Stimulated activated CD4-positive, alpha-beta T cell treated with anti-CD3 and anti-CD28 coated beads, TNF-alpha, amount 100 ng/mL, for 4 hours (primary cell): ENCODE data around the gene TMEM184B.
A peak's percentile ranks its signal among the peaks of the same experiment; 100 is the strongest.

Source experiments
- DNase-seq, 3 experiments: peaks; one replicate each; pipeline ENCODE4 v3.0.0-alpha.2; 2020; ENCODE audit warnings: low read depth in 3 of 3

The TMEM184B gene

DNA sequence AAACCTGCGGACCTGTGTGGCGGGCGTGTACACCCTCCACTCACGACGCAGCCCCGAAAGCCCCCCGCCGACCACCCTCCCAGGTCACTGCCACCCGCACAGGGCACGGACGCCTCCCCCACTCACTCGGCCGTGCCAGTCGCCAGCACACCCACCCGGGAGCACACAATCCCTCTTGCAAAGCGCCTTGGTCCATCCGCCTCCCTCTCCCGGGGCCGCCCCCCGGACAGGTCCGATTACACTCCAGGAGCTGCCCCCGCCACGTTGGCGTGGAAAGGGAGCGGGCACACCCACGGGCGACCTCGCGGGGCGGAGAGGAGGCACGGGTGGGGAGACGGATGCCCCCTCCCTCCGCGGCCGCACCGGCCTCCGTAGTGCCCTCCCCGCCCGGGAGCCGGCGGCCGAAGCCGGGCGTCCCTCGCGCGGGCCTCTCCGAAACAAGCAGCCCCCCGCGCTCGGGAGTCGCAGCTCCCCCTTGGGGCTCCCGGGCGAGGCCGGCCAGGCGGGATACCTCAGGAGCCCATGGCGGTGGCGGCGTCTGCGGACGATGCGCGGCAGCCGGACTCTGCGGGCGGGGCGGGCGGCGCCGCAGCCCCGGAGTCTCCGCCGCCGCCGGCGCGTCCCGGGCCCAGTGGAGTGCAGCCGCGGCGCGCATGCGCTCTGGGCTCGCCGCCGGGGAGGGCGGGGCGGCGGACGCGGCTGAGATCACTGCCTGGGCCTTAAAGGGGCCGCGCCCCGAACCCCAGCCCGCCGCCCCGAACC lies at the start of gene TMEM184B:
Gene TMEM184B (minus strand): TSS at position 638 of the 762 bp plus-strand sequence. CDS start 25,049 bp downstream, outside the sequence.
- DNase-seq, result peak; percentile 66 to 73 (median 71)

DNA sequence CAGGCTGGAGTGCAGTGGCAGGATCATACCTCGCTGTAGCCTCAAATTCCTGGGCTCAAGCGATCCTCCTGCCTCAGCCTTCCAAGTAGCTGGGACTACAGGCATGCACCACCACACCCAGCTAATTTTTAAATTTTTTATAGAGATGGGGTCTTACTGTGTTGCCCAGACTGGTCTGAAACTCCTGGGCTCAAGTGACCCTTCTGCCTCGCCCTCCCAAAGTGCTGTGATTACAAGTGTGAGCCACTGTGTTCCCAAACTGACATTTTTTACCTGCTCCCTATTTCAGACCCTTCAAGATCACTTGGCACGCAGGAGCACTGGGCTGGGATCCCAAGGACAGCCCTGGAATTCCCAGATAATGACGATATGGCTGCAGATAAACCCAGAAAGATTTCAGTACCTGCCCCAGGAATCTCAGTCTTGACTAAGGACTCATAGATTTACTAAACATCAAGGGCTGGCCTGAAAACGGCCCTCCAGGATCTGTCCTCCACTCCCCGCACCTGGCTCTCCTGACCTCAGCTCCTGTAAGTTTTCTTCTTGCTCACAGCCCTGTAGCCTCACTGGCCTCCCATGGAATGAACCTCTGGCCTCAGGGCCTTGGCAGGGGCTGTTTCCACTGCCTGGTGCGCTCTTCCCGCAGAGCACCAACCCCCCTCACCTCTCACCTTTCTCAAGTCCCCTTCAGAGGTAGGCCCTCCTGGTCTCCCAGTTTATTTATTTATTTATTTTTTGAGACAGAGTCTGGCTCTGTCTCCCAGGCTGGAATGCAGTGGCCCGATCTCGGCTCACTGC lies 48.0 kb upstream of the TMEM184B start:
- DNase-seq, result no peak

DNA sequence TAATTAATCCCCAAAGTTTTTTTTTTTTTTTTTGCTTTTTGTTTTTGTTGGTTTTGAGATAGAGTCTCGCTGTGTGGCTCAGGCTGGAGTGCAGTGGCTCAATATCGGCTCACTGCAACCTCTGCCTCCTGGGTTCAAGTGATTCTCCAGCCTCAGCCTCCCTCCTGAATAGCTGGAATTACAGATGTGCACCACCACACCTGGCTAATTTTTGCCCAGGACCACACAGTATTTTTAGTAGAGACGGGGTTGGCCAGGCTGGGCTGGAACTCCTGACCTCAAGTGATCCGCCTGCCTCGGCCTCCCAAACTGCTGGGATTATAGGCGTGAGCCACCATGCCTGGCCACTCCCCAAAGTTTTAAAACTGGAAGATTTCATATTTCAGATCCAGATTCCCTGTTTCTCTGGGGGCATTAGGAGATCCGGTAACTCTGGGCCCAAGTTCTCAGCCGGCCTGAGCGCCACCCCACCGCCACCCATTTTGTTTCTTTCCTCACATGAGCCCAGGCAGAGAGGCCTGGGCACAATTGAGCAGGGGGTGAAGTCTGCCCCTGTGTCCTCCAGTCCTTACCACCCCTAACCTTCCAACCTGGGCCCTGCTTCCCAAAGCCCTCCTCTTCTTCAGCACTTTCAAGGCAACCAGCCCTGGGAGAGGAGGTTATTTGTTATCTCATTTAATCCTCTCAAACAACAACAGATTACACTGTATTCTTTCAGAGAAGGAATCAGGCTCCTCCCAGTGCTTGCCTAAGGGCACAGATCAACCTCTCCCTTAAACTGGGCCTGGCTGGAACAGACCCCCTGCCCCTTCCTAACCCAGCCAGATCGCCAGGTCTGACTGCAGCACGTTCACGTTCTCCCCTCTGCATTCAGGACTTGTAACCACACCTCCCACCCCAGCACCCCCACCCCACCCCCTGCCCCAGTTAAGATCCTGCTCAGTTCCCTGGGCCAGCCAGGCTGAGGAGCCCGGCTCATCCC lies 46.3 kb upstream of the TMEM184B start:
- DNase-seq, result no peak

- DNase-seq, result no peak
Measured at GRCh38 chr22:38317995-38318715, 45.3 kb upstream of the TMEM184B start.

DNA sequence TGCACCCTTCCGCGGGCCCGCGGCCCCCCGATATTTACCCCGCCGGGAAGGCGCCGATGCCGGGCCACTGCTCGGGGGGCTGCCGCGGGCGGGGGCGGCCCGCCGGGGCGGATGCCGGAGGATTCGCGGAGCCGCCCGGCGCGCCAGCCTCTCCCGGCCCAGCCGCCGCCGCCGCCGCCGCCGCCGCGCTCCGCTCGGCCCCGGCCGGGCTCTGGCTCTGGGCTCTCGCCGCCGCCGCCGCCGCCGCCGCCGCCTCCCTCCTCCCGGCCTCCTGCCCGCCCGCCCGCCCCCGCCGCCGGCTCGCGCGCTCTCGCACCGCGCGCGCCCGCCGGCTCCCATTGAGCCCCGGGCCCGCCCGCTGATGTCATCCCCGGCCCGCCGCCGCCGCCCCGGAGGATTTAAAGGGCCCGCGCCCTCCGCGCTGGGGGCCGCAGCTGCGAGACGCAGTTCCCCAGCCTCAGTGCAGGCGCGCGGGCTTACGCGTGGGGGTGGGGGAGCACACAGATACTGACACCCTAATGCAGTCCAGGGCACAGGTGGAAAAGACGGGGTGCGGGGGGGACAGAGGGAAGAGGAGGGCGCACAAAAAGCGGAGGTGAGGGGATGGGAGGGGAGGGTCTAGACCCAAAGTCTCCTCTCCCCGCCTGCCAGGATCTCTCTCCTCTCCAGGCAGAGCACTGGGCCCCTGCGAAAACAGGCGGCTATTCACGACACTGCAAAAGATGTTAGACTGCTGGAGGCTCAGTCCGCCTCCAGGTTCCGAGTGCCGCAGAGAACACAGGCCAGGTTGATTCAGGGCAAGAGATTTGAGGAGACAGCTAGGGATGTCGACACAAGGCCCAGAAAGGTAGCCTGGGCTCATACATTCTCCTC lies 44.5 kb upstream of the TMEM184B start, which contains the start of gene CSNK1E:
Gene CSNK1E (minus strand): TSS at position 312 of the 873 bp plus-strand sequence. CDS start 3,276 bp downstream, outside the sequence.
- peak; percentile 53 to 55 (median 53) for DNase-seq

- DNase-seq, result peak; percentile 13 to 41 (median 33)
Measured at GRCh38 chr22:38316364-38317121, 43.7 kb upstream of the TMEM184B start.

- no peak for DNase-seq
Measured at GRCh38 chr22:38315823-38316363, 43.1 kb upstream of the TMEM184B start.

DNA sequence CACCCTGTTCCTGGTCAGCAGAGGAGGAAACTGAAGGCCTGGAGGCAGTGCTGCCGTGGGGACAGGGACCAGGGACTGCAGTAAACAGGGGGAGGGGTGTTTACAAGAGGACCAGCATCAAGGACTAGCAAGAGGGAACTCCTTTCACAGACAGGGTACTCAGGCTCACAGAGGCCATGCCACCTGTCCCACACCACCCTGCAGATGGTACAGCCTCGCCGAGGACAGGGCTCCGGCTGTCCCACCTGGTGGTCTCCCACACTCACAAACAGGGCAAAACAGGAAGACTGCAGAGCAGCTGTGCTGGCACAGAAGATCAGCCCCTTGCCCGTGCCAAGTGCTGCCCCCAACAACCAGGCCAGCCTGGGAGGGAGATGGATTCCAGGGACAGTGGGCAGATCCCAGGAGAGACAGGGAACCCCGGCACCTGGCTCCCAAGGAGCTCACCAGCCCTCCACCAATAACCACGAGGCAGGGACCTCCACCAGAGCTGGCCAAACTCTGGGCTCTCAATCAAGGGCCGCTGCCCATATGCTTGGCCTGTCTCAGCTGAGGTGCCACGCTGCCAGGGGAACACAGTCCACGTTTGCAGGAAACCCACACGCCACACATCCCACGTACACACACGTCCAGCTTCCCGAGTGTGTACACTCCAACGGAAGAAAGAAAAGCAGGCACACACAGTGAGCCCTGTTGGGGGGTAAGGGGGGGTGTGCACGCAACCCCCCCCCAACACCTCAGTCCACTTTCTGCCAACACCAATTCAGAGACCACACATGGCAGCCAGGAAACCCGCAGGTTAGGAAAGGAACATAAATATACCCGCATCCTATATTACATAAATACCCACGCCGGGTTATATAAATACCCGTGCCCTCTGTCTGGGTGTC lies 42.4 kb upstream of the TMEM184B start:
- no peak for DNase-seq

DNA sequence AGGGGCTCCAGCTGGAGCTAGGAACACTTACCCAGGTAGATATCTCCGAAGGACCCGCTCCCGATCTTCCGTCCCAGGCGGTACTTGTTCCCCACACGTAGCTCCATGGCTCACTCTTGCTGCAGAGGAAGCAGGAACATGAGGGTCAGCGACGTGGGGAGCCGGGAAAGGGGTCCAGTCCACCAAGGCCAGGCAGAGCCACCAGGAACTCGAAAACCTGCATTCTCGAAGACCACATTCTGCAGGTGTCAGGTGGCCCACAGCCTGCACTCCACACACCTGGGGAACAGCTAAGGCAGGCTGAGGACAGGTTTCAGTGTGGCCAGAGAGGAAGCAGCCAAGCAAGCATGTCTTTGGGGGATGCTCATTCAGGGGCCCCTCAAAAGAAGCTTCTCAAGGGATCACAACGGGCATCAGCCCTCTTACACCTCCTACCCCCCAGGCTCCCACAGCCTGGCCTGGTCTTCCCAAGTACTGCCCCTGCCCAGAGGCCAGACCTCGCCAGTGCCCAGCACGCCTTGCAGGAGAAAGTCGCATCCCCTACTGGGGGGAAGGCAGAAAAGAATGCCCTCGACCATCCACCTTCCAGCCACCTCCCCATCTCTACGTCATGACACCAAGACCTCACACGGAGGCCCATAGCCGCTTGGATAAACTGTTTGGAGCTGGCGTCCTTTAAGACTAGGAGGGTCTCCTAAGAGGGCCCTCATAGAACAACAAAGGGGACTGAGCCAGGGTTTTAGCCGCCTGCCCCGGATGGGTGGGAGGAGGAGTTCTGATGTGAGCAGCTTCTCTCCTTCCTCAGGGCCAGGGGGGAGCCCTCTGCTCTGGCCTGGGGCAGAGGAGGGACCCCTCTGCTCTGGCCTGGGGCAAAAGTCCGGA lies 41.5 kb upstream of the TMEM184B start:
- no peak for DNase-seq

DNA sequence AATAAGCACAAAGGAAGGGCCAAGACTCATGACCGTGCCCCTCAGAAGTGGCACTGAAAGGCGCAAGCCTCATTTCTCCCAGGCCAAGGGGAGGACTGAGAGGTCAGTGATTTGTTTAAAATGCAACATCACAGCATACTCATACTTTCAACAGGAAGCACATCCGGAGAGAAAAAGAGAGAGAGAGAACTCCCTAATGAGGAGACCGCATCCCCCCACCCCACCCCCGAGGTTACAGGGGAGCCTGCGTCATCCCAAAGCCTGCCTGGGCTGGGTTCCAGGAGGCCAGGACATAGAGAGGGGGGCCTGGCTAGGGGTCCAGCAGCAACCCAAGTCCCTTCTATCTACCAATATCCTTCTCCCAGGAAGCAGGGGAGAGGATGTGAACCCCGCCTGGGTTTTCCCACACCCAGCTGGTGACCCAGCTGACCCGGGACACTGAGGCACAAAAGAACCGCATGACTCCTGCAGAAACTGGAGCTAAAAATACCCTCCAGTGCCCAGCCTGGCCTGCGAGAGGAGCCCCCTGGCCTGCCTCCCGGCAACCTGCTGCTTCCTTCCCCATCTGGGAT lies 40.7 kb upstream of the TMEM184B start:
- no peak for DNase-seq

DNA sequence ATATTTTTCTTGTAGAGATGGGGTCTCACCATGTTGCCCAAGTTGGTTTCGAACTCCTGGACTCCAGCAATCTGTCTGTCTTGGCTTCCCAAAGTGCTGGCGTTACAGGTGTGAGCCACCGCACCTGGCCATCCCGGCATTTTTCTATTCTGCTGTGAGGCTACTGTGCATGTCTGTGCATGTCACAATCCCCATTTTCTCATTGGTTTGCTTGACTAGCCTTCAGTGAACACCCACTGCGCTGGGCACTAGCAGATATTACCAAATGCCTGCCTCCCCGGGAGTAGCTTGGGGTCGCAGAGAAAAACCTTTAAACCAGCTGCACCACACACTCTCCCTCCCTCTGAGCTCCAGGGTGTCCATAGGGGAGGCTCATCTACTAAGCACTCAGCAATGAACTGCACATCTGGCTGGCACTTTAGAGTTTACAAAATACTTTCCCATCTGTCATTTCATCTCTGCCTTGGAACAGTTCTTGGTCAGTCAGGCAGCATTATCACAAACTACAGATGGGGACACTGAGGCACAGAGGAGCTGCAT lies 39.5 kb upstream of the TMEM184B start:
- DNase-seq, result no peak

DNA sequence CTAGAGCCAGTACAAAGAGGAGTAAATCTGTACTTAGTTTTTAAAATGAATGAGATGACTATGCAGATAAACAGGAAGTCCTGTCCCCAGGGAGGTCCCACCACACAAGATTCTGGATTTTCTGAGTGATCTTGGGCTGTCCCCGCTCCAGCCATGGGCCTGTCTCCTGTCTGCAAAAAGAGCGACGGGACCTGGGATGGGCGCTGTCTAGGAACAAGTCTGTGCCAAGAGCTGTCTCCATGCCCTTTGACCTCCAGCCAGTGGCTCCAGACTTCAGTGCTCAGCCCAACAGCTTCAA lies 38.5 kb upstream of the TMEM184B start:
- DNase-seq, result no peak

GRCh38 chr22:38310518-38311322 lies 37.9 kb upstream of the TMEM184B start:
- no peak for DNase-seq

DNA sequence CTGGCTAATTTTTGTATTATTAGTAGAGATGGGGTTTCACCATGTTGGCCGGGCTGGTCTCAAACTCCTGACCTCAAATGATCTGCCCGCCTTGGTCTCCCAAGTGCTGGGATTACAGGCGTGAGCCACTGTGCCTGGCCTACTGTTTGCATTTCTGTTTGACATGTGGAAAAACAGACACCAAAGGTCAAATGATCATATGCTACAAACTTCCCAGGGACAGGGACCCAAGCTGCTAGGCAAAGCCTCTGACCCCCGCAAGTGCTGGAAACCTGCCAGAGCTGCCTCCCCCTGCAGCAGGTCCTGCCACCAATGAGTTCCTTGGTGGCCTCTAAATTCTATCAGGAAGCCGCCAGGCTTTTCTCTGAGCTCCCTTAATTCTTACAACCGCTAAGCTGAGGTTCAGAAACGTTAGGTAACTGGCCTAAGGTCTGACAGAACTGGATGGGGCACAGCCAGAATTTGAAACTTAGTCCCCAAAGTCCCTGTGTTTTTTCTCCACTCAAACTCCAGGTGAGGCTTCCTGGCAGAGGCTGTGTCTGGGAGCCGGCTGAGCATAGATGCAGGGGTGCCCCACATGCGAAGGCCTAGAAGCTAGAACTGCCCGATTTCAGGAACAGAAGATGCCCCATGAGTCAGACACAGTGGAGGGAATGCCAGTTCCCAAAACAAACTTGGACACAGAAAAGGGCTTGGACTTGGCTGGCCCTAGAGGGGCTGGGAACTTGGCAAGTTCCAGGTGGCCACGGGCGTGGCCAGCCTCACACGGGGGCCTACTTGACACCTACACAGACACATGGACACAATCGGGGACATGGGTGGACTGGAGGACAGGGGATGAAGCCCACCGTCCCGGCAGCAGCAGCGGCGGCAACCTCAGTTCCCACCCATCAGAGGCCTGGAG lies 37.1 kb upstream of the TMEM184B start:
- DNase-seq, result no peak
